Progenitor cell of endocrine pancreas (in vitro differentiated cells): ENCODE measurements around the gene LSAMP. TPM values are rescaled to one million over a fixed set of nuclear protein-coding genes. Genes with fewer than 3 reads are reported as not detected.
"Not testable (repeated sequence)": the region's sequence is repeated elsewhere in the genome, so short reads cannot be mapped to it uniquely, and the experiment has no call there.

ENCODE experiments used
- DNase-seq: peaks from one replicate; pipeline ENCODE4 v3.0.0; 2021; ENCODE audit warnings: low spot score; ENCODE audit not compliant: unreplicated experiment
- H3K27ac Mint-ChIP-seq: 2 replicates; pipeline ENCODE4 v1.8.0; 2021; ENCODE audit warnings: mild to moderate bottlenecking, moderate library complexity, mixed read lengths
- H3K27me3 Mint-ChIP-seq: 2 replicates; pipeline ENCODE4 v1.8.0; 2021; ENCODE audit warnings: mixed read lengths
- H3K36me3 Mint-ChIP-seq: 2 replicates; pipeline ENCODE4 v1.8.0; 2022; ENCODE audit warnings: mixed read lengths; ENCODE audit not compliant: insufficient read depth
- H3K4me1 Mint-ChIP-seq: 2 replicates; pipeline ENCODE4 v1.8.0; 2021; ENCODE audit warnings: low read depth, mixed read lengths
- H3K4me3 Mint-ChIP-seq: 2 replicates; pipeline ENCODE4 v1.8.0; 2021; ENCODE audit warnings: low read depth, mild to moderate bottlenecking, moderate library complexity, mixed read lengths
- H3K9me3 Mint-ChIP-seq: 2 replicates; pipeline ENCODE4 v1.8.0; 2021; ENCODE audit warnings: low read depth, mixed read lengths
- CTCF ChIP-seq: fragments of 200-600 bp; sonication (generic); IDR thresholded peaks from one replicate; pipeline ENCODE4 v1.5.0; 2021; ENCODE audit warnings: antibody characterized with exemption, mild to moderate bottlenecking; ENCODE audit not compliant: unreplicated experiment
- total RNA-seq: library from RNA; stranded (reverse); gene quantifications from 2 replicates; pipeline ENCODE4 v1.2.1, GENCODE V29; 2021

The LSAMP gene
- total RNA-seq, 1 donor from 2014 or later, result 20.7 TPM

GRCh38 chr3:115766587-115767482, 678.5 kb downstream of the LSAMP start:
- DNase-seq, result no peak
- peaks cover 12% of the 10 kb centered on the region for H3K27me3 Mint-ChIP-seq
- H3K4me1 Mint-ChIP-seq, result no peaks in the 10 kb centered on the region
- TF ChIP-seq CTCF, result no peak
- H3K36me3 Mint-ChIP-seq, result no peaks in the 10 kb centered on the region
- H3K27ac Mint-ChIP-seq, result no peak overlapping the region
- H3K4me3 Mint-ChIP-seq, result no peak overlapping the region
- H3K9me3 Mint-ChIP-seq, result no peaks in the 10 kb centered on the region

GRCh38 chr3:115761927-115762305, 683.4 kb downstream of the LSAMP start:
- no peaks in the 10 kb centered on the region for H3K36me3 Mint-ChIP-seq
- TF ChIP-seq CTCF, result no peak
- H3K27me3 Mint-ChIP-seq, result peaks cover 27% of the 10 kb centered on the region
- no peak overlapping the region for H3K4me3 Mint-ChIP-seq
- no peaks in the 10 kb centered on the region for H3K9me3 Mint-ChIP-seq
- no peak overlapping the region for H3K27ac Mint-ChIP-seq
- no peak for DNase-seq
- peaks cover 10% of the 10 kb centered on the region for H3K4me1 Mint-ChIP-seq

GRCh38 chr3:115760716-115761115, 684.6 kb downstream of the LSAMP start:
- Mint-ChIP-seq H3K4me3 (no peak overlapping the region), H3K27me3 (peaks cover 27% of the 10 kb centered on the region), H3K27ac (no peak overlapping the region), H3K36me3 (no peaks in the 10 kb centered on the region), H3K4me1 (peaks cover 10% of the 10 kb centered on the region), H3K9me3 (no peaks in the 10 kb centered on the region)
- TF ChIP-seq CTCF, result no peak
- DNase-seq, result no peak

GRCh38 chr3:115758076-115758763, 687.1 kb downstream of the LSAMP start:
- Mint-ChIP-seq H3K27me3 (peaks cover 25% of the 10 kb centered on the region), H3K4me1 (peaks cover 10% of the 10 kb centered on the region), H3K36me3 (no peaks in the 10 kb centered on the region), H3K4me3 (no peak overlapping the region), H3K9me3 (peaks cover 12% of the 10 kb centered on the region), H3K27ac (no peak overlapping the region)
- TF ChIP-seq CTCF, result no peak
- DNase-seq, result no peak

- H3K36me3 Mint-ChIP-seq, result not testable (repeated sequence)
- H3K9me3 Mint-ChIP-seq, result peaks cover 27% of the 10 kb centered on the region
Observed at GRCh38 chr3:115752978-115753377, 692.3 kb downstream of the LSAMP start.

More at GRCh38 chr3:115752978-115753377, 692.3 kb downstream of the LSAMP start:
- H3K27me3 Mint-ChIP-seq, H3K4me3 Mint-ChIP-seq, H3K27ac Mint-ChIP-seq, H3K4me1 Mint-ChIP-seq, DNase-seq: not testable (repeated sequence)
